Adrenal gland (tissue), 5 donors: Measurements from ENCODE around the gene GSK3A.

Source experiments
- CTCF ChIP-seq, 6 experiments: fragments of 450-650 bp in 4 of 6; fragments of 200-600 bp in 2 of 6; sonication (generic) in 1 of 6; IDR thresholded peaks; 1 replicate in 5 of 6; 2 replicates in 1 of 6; pipeline versions ENCODE4 v1.5.1 to v1.8.0; 2016 to 2021; ENCODE audit warnings: antibody characterized with exemption in 6 of 6, mild to moderate bottlenecking in 2 of 6, moderate library complexity in 1 of 6
- POLR2A ChIP-seq, 2 donors: fragments of 450-650 bp; IDR thresholded peaks; one replicate each; pipeline ENCODE4 v1.6.1; 2017; ENCODE audit warnings: antibody characterized with exemption in 2 of 2, mild to moderate bottlenecking in 2 of 2, moderate library complexity in 1 of 2
- donor health status: DM: no; HTN: no; CAD: no.

GRCh38 chr19:42225718-42226292, 16.6 kb downstream of the GSK3A start:
- TF ChIP-seq CTCF (IDR thresholded peaks at IDR 0.05) (no peak), POLR2A (IDR thresholded peaks at IDR 0.05) (no peak)
